Karpas-422 (cell line): ENCODE measurements around the gene FASTK. TPM values are rescaled to one million over a fixed set of nuclear protein-coding genes. Genes with fewer than 3 reads are reported as not detected.

Experiments
- DNase-seq: peaks from one replicate; pipeline ENCODE4 v3.0.0-alpha.2; 2015
- H2AFZ ChIP-seq: fragments of 200-600 bp; sonication (generic); 2 replicates; pipeline ENCODE4 v1.6.1; 2014; ENCODE audit warnings: antibody characterized with exemption, low read length, mixed read lengths
- H3K27ac ChIP-seq: fragments of 200-600 bp; sonication (generic); 2 replicates; pipeline ENCODE4 v1.5.1; 2014; ENCODE audit warnings: mild to moderate bottlenecking, low read length, moderate library complexity
- H3K27me3 ChIP-seq: fragments of 200-600 bp; sonication (generic); 2 replicates; pipeline ENCODE4 v1.6.1; 2014; ENCODE audit warnings: low read length, mixed read lengths
- H3K36me3 ChIP-seq: fragments of 200-600 bp; sonication (generic); 2 replicates; pipeline ENCODE4 v1.6.1; 2014; ENCODE audit warnings: low read length, mixed read lengths; ENCODE audit not compliant: insufficient read depth
- H3K4me1 ChIP-seq: fragments of 200-600 bp; sonication (generic); 2 replicates; pipeline ENCODE4 v1.6.1; 2014; ENCODE audit warnings: mild to moderate bottlenecking, low read length, mixed read lengths
- H3K4me2 ChIP-seq: fragments of 200-600 bp; sonication (generic); 2 replicates; pipeline ENCODE4 v1.6.1; 2014; ENCODE audit warnings: low read length, low read depth, mild to moderate bottlenecking; ENCODE audit not compliant: poor library complexity, severe bottlenecking
- H3K4me3 ChIP-seq: fragments of 200-600 bp; sonication (generic); 2 replicates; pipeline ENCODE4 v1.5.1; 2014; ENCODE audit warnings: mild to moderate bottlenecking, antibody characterized with exemption, low read length, mixed read lengths
- H3K79me2 ChIP-seq: fragments of 200-600 bp; sonication (generic); 2 replicates; pipeline ENCODE4 v1.6.1; 2014; ENCODE audit warnings: mild to moderate bottlenecking, low read length, mixed read lengths
- H3K9ac ChIP-seq: fragments of 200-600 bp; sonication (generic); 2 replicates; pipeline ENCODE4 v1.6.0; 2014; ENCODE audit warnings: low read length
- H3K9me2 ChIP-seq: fragments of 200-600 bp; sonication (generic), shearing (Covaris generic); replicated peaks from 2 replicates; pipeline ENCODE4 v1.6.0; 2014; ENCODE audit warnings: mild to moderate bottlenecking, low read length, moderate library complexity; ENCODE audit not compliant: insufficient read depth
- H3K9me3 ChIP-seq: fragments of 300-700, 200-600 bp; sonication (generic); 2 replicates; pipeline ENCODE4 v1.6.1; 2014; ENCODE audit warnings: low read length, mixed read lengths
- H4K20me1 ChIP-seq: fragments of 200-600 bp; sonication (generic); 2 replicates; pipeline ENCODE4 v1.6.1; 2014; ENCODE audit warnings: mild to moderate bottlenecking, antibody characterized with exemption, low read length, low read depth; ENCODE audit not compliant: insufficient read depth
- total RNA-seq: library from RNA; depleted of rRNA; stranded (reverse); fragments of >200 nt; shearing (Covaris generic); gene quantifications from 2 replicates; pipeline ENCODE4 v1.2.3, GENCODE V29; 2014; ENCODE audit warnings: low replicate concordance

Gene FASTK
- total RNA-seq, 1 experiment from 2014 or later: 48.8 TPM

DNA sequence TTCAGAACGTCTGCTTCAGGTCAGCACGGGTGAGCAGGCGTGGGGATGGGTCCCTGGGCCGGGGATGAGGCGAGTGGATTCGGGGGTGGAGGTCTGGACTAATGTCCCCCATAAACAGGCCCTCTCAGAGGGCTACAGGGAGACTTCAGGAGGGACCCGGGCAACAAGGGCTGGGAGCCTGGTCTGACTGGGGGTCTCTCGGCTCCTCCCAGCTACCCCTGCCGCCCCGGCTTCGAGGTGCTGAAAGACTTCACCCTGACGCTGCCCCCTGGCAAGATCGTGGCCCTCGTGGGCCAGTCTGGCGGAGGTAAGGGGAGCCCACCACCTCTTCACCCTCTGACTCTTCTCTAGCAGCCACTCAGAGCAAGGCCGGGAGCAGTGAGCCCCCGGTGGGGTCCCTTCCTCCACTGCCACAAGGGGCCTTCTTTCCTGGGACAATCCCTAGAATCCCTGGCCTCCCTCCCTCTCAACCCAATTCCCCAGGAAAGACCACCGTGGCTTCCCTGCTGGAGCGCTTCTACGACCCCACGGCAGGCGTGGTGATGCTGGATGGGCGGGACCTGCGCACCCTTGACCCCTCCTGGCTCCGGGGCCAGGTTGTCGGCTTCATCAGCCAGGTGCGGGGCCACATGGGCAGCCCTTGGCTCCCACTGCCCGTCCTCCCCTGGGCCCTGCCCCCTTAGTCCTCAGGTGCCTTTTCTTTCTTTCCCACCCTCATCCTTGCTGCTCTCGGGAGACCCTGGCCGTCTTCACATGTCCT is 39.8 kb downstream of the FASTK start:
- no peaks in the 10 kb centered on the region for H3K36me3 ChIP-seq
- H2AFZ ChIP-seq: no peak overlapping the region
- H3K27ac ChIP-seq: no peak overlapping the region
- no peaks in the 10 kb centered on the region for H3K9me3 ChIP-seq
- H3K9me2 ChIP-seq: no peaks in the 10 kb centered on the region
- DNase-seq: no peak
- H4K20me1 ChIP-seq: no peaks in the 10 kb centered on the region
- no peak overlapping the region for H3K4me3 ChIP-seq
- no peaks in the 10 kb centered on the region for H3K27me3 ChIP-seq
- H3K4me2 ChIP-seq: no peak overlapping the region
- H3K4me1 ChIP-seq: no peaks in the 10 kb centered on the region
- no peak overlapping the region for H3K9ac ChIP-seq
- H3K79me2 ChIP-seq: no peaks in the 10 kb centered on the region

DNA sequence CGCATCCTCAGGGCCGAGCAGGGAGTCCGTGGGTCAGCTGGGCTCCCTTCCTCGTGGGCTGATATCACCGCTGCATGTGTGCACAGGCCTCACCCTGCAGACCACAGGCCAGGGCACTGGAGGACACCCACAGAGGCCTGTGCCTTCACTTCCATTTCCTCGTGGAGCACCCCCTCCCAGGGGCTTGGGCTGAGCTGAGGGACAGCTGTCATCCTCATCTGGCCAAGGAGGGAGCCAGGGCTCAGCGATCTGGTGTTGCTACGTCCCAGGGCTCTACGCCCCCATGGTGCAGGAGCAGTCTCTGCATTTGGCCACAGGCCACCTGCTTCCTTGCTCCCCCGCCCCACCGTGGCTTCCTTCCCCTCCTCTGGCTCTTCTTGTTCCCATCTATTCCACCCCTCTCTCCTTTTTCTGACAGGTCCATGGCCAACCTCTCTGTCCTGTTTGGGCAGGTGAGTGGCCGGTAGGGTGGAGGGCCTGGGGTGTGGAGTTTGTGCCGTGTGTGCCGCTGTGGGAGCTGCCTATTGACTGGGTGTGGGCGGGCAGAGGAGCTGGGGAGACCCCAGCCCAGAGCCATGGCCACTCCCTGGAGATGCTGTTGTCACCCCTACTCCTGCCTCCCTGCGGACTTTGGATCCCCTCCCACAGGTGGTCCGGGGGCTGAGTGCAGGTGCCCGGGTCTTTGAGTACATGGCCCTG is 40.6 kb downstream of the FASTK start:
- no peak overlapping the region for H3K27ac ChIP-seq
- H2AFZ ChIP-seq: no peak overlapping the region
- no peaks in the 10 kb centered on the region for H3K9me2 ChIP-seq
- no peak overlapping the region for H3K4me2 ChIP-seq
- no peaks in the 10 kb centered on the region for H3K4me1 ChIP-seq
- no peaks in the 10 kb centered on the region for H3K27me3 ChIP-seq
- H4K20me1 ChIP-seq: no peaks in the 10 kb centered on the region
- no peaks in the 10 kb centered on the region for H3K36me3 ChIP-seq
- no peaks in the 10 kb centered on the region for H3K9me3 ChIP-seq
- no peak for DNase-seq
- no peaks in the 10 kb centered on the region for H3K79me2 ChIP-seq
- no peak overlapping the region for H3K9ac ChIP-seq
- no peak overlapping the region for H3K4me3 ChIP-seq

DNA sequence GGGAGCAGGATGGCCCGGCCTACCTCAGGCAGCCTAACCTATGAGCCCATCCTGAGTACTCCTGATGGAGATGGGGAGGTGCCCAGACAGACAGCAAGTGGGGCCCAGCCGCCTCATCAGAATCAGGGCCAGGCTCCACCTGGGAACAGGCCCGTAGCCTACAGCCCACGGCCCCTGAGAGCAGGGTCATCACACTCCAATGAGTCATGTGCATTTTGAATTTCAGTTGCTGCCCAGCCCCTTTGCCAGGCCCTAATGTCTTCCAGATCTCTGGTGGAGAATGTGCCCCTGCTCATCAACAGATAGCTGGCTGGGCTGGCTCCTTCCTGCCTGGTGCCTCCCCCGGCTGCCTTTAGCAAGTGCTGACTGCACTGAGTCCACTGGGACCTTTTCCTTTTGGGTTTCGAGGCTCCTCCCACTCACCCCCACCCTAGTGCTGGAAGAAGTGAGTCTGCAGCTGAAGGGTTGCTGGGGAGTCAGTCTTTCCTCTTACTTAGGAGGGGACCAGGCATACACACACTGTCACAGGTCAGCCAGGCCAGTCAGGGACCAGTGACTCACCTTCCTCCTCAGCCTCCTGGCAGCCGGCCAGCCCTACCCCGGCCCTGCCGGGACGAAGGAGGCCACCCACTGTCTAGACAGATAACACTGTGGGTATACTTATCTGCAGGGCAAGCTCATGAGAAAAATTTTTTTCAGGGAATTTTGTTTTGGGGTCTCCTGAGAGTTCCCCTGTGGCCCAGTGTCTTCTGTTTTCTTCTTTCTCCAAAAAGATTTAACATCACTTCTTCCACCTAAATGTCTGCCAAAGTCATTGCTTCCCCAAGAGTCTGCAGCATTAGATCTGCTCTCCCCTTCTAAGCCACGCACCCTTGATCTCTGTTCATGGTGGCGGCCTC is 41.4 kb downstream of the FASTK start:
- H3K36me3 ChIP-seq: no peaks in the 10 kb centered on the region
- no peaks in the 10 kb centered on the region for H3K27me3 ChIP-seq
- H2AFZ ChIP-seq: no peak overlapping the region
- H4K20me1 ChIP-seq: no peaks in the 10 kb centered on the region
- H3K9me2 ChIP-seq: no peaks in the 10 kb centered on the region
- no peaks in the 10 kb centered on the region for H3K79me2 ChIP-seq
- no peak overlapping the region for H3K4me2 ChIP-seq
- H3K4me1 ChIP-seq: no peaks in the 10 kb centered on the region
- no peak for DNase-seq
- H3K9me3 ChIP-seq: no peaks in the 10 kb centered on the region
- no peak overlapping the region for H3K4me3 ChIP-seq
- no peak overlapping the region for H3K9ac ChIP-seq
- no peak overlapping the region for H3K27ac ChIP-seq

DNA sequence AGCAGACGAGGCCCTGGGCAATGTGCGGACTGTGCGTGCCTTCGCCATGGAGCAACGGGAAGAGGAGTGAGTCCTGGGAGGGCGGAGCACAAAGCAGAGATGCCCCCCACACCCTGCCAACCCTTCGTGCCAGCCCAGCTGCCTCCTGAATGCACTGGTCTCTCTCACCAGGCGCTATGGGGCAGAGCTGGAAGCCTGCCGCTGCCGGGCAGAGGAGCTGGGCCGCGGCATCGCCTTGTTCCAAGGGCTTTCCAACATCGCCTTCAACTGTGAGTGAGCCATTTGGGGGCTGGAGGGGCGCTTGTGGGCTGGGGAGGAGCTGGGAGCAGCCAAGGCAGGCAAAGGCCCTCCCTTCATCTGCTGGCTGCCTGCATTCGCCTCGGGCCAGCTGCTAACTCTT is 44.7 kb downstream of the FASTK start:
- no peaks in the 10 kb centered on the region for H3K4me1 ChIP-seq
- no peak overlapping the region for H2AFZ ChIP-seq
- H3K27me3 ChIP-seq: no peaks in the 10 kb centered on the region
- H4K20me1 ChIP-seq: no peaks in the 10 kb centered on the region
- H3K36me3 ChIP-seq: no peaks in the 10 kb centered on the region
- DNase-seq: no peak
- no peak overlapping the region for H3K4me3 ChIP-seq
- no peaks in the 10 kb centered on the region for H3K9me3 ChIP-seq
- H3K79me2 ChIP-seq: no peaks in the 10 kb centered on the region; the same call in 1 of the 2 replicates
- H3K4me2 ChIP-seq: no peak overlapping the region
- no peak overlapping the region for H3K9ac ChIP-seq
- H3K9me2 ChIP-seq: no peaks in the 10 kb centered on the region
- no peak overlapping the region for H3K27ac ChIP-seq

DNA sequence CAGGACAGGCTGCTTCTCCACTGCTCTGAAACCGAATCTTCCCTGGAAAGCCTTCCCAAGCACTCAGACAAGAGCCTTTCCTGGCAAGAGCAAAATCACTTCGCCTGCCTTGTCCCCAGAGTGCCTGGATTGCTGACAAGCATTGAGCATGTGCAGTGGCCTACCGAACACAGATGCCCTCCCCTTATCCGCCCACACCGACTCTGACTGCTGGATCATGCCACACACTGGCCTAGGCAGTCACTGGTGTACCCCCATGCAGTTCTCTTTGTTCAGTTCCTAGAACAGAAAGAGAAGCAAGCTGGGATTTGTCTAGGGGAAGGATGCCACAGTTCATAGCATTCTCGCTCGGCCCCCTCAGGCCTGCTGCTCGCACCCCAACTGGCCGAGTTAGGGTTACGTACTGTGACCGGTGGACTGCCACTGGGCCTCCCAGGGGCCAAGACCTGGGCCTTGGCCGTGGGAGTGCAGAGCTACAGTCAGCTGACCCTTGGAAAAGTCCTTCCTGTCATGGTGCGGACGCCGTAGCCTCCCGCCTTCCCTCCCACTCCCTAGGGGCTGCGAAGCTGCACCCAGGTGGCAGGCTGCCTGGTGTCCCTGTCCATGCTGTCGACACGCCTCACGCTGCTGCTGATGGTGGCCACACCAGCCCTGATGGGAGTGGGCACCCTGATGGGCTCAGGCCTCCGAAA is 45.4 kb downstream of the FASTK start:
- H3K9me3 ChIP-seq: no peaks in the 10 kb centered on the region
- no peaks in the 10 kb centered on the region; the same call in 1 of the 2 replicates for H3K79me2 ChIP-seq
- DNase-seq: no peak
- no peaks in the 10 kb centered on the region for H3K36me3 ChIP-seq
- H4K20me1 ChIP-seq: no peaks in the 10 kb centered on the region
- no peaks in the 10 kb centered on the region for H3K9me2 ChIP-seq
- H3K27ac ChIP-seq: no peak overlapping the region
- H3K9ac ChIP-seq: no peak overlapping the region
- H3K4me1 ChIP-seq: no peaks in the 10 kb centered on the region
- no peak overlapping the region for H3K4me2 ChIP-seq
- H2AFZ ChIP-seq: no peak overlapping the region
- H3K27me3 ChIP-seq: no peaks in the 10 kb centered on the region
- H3K4me3 ChIP-seq: no peak overlapping the region

DNA sequence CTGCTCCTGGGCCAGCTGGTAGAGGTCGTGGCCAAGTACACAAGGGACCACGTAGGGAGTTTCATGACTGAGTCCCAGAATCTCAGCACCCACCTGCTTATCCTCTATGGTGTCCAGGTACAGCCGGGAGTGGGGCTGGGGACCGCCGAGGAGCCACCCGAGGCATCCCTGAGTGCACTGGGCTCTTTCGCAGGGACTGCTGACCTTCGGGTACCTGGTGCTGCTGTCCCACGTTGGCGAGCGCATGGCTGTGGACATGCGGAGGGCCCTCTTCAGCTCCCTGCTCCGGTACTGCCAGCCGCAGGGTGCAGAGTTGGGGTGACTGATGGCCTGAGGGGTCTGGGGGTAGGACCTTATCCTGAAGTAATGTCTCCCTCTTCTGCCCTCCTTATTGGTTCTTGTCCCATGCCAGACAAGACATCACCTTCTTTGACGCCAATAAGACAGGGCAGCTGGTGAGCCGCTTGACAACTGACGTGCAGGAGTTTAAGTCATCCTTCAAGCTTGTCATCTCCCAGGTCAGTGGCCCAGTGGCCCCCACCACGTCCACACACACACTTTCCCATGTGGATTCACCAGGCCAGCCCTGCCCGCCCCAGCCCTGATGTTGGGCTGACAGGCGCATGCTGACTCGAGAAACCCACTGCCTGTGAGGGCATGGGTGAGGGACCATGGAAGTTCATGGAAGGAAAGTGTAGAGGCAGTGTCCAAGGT is 46.1 kb downstream of the FASTK start:
- H3K27ac ChIP-seq: no peak overlapping the region
- H2AFZ ChIP-seq: no peak overlapping the region
- no peaks in the 10 kb centered on the region for H3K9me3 ChIP-seq
- no peaks in the 10 kb centered on the region for H3K36me3 ChIP-seq
- H4K20me1 ChIP-seq: no peaks in the 10 kb centered on the region
- no peak overlapping the region for H3K9ac ChIP-seq
- no peak for DNase-seq
- H3K27me3 ChIP-seq: no peaks in the 10 kb centered on the region
- H3K4me3 ChIP-seq: no peak overlapping the region
- no peak overlapping the region for H3K4me2 ChIP-seq
- peaks cover 6% of the 10 kb centered on the region for H3K4me1 ChIP-seq
- no peaks in the 10 kb centered on the region for H3K9me2 ChIP-seq
- peaks cover 5% of the 10 kb centered on the region for H3K79me2 ChIP-seq

DNA sequence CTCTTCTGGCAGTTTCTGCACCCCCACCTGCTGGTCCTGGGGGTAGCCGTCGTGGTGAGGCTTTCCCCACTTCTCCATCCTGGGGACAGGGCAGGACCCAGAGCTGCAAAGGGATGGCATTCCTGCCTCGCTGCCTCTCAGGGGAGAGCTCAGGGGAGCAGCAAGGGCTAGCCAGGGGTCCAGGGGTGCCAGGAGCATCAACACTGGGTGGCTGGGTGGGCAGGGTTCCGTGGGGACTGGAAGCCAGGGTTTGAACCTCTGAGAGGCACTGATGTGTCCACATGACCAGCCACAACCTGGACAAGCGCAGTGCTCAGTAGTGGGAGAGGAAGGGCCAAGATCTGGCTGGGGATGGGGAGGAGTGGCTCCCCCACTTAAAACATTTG is 46.8 kb downstream of the FASTK start:
- DNase-seq: no peak
- Histone ChIP-seq H3K27ac (no peak overlapping the region), H3K9me2 (no peaks in the 10 kb centered on the region), H3K4me2 (no peak overlapping the region), H2AFZ (no peak overlapping the region), H4K20me1 (no peaks in the 10 kb centered on the region), H3K36me3 (no peaks in the 10 kb centered on the region), H3K79me2 (peaks cover 11% of the 10 kb centered on the region), H3K4me1 (peaks cover 12% of the 10 kb centered on the region), H3K27me3 (no peaks in the 10 kb centered on the region), H3K9ac (no peak overlapping the region), H3K9me3 (no peaks in the 10 kb centered on the region), H3K4me3 (no peak overlapping the region)
